Mesendoderm (in vitro differentiated cells): ENCODE measurements around the gene EPB41L5.
"Not testable (repeated sequence)": the region's sequence is repeated elsewhere in the genome, so short reads cannot be mapped to it uniquely, and the experiment has no call there.

ENCODE experiments used
- DNase-seq: peaks from one replicate; pipeline ENCODE4 v3.0.0; 2013
- H2AK5ac ChIP-seq: 2 replicates; pipeline ENCODE4 v1.6.1; 2013; ENCODE audit warnings: low read length, inconsistent platforms
- H2BK120ac ChIP-seq: 2 replicates; pipeline ENCODE4 v1.6.1; 2013; ENCODE audit warnings: low read depth, mild to moderate bottlenecking, low read length, moderate library complexity, mixed read lengths
- H2BK15ac ChIP-seq: replicated peaks from 2 replicates; pipeline ENCODE4 v1.6.1; 2013; ENCODE audit warnings: low read depth, mild to moderate bottlenecking, moderate library complexity
- H2BK5ac ChIP-seq: 2 replicates; pipeline ENCODE4 v1.6.1; 2013; ENCODE audit warnings: low read length, inconsistent platforms
- H3K18ac ChIP-seq: 2 replicates; pipeline ENCODE4 v1.6.1; 2013; ENCODE audit warnings: mild to moderate bottlenecking, low read length, mixed read lengths
- H3K23ac ChIP-seq: one replicate; pipeline ENCODE4 v1.6.1; 2013; ENCODE audit warnings: low read length
- H3K27ac ChIP-seq: 2 replicates; pipeline ENCODE4 v1.5.1; 2013; ENCODE audit warnings: low read depth, mild to moderate bottlenecking, inconsistent platforms, low read length, moderate library complexity
- H3K27me3 ChIP-seq: 2 replicates; pipeline ENCODE4 v1.6.1; 2013; ENCODE audit warnings: low read length, control low read depth, mild to moderate bottlenecking, inconsistent platforms; ENCODE audit not compliant: insufficient read depth, poor library complexity
- H3K36me3 ChIP-seq: 2 replicates; pipeline ENCODE4 v1.6.1; 2013; ENCODE audit warnings: low read length, inconsistent platforms; ENCODE audit not compliant: control insufficient read depth, insufficient read depth
- H3K4ac ChIP-seq: one replicate; pipeline ENCODE4 v1.6.1; 2013; ENCODE audit warnings: low read depth, mild to moderate bottlenecking, low read length, moderate library complexity
- H3K4me1 ChIP-seq: 2 replicates; pipeline ENCODE4 v1.6.1; 2013; ENCODE audit warnings: low read depth, low read length, inconsistent platforms; ENCODE audit not compliant: control insufficient read depth
- H3K4me2 ChIP-seq: 2 replicates; pipeline ENCODE4 v1.6.1; 2013; ENCODE audit warnings: low read length
- H3K4me3 ChIP-seq: 2 replicates; pipeline ENCODE4 v1.5.1; 2013; ENCODE audit warnings: mild to moderate bottlenecking, low read length
- H3K56ac ChIP-seq: one replicate; pipeline ENCODE4 v1.6.1; 2013; ENCODE audit warnings: low read length
- H3K79me1 ChIP-seq: 2 replicates; pipeline ENCODE4 v1.6.1; 2013; ENCODE audit warnings: low read length, inconsistent platforms
- H3K79me2 ChIP-seq: 2 replicates; pipeline ENCODE4 v1.6.1; 2013; ENCODE audit warnings: mild to moderate bottlenecking, low read length; ENCODE audit not compliant: control insufficient read depth, insufficient read depth
- H3K9ac ChIP-seq: 2 replicates; pipeline ENCODE4 v1.6.1; 2013; ENCODE audit warnings: low read length, inconsistent platforms
- H4K5ac ChIP-seq: one replicate; pipeline ENCODE4 v1.6.1; 2013; ENCODE audit warnings: low read length
- H4K8ac ChIP-seq: one replicate; pipeline ENCODE4 v1.6.1; 2013; ENCODE audit warnings: low read depth, mild to moderate bottlenecking, control low read depth, low read length, moderate library complexity
- WGBS: extraction: QIAGEN DNeasy Blood & Tissue Kit; methylation state at CpG from one replicate; pipeline ENCODE4 v1.1.7; 2013; ENCODE audit warnings: low lambda C conversion rate, missing lambda C conversion rate; ENCODE audit not compliant: insufficient coverage; ENCODE audit errors: extremely low coverage; 5-methylcytosine and 5-hydroxymethylcytosine counted together

EPB41L5 gene

DNA sequence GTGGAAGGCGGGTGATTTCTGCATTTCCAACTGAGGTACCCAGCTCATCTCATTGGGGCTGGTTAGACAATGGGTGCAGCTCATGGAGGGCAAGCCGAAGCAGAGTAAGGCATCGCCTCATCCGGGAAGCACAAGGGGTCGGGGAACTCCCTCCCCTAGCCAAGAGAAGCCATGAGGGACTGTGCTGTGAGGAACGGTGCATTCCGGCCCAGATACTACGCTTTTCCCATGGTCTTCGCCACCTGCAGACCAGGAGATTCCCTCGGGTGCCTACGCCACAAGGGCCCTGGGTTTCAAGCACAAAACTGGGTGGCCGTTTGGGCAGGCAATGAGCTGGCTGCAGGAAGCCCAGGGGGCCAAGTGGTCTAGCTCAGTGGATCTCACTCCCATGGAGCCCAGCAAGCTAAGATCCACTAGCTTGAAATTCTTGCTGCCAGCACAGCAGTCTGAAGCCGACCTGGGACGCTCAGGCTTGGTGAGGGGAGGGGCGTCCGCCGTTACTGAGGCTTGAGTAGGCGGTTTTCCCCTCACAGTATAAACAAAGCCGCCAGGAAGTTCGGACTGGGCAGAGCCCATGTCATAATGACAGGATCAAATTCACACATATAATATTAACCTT lies 55.3 kb downstream of the EPB41L5 start:
- not testable (repeated sequence) for H3K27ac ChIP-seq, H3K27me3 ChIP-seq, H4K8ac ChIP-seq, H3K9ac ChIP-seq, H3K4ac ChIP-seq, H3K23ac ChIP-seq, H3K36me3 ChIP-seq, H3K79me2 ChIP-seq, DNase-seq, H3K4me3 ChIP-seq, H3K56ac ChIP-seq, H3K4me2 ChIP-seq, H2BK15ac ChIP-seq, H3K79me1 ChIP-seq, H2AK5ac ChIP-seq, H4K5ac ChIP-seq, H3K4me1 ChIP-seq, H2BK120ac ChIP-seq, H2BK5ac ChIP-seq, H3K18ac ChIP-seq
- WGBS = no CpG with 5 or more reads among the region's 20 CpGs

GRCh38 chr2:120075545-120075944 lies 62.7 kb downstream of the EPB41L5 start:
- no peak overlapping the region for H2BK15ac ChIP-seq
- H2BK5ac ChIP-seq = no peak overlapping the region
- no peaks in the 10 kb centered on the region for H3K27me3 ChIP-seq
- DNase-seq = no peak
- H3K23ac ChIP-seq = no peak overlapping the region
- H2AK5ac ChIP-seq = no peak overlapping the region
- H3K36me3 ChIP-seq = no peaks in the 10 kb centered on the region
- no peak overlapping the region for H4K8ac ChIP-seq
- H3K79me2 ChIP-seq = no peaks in the 10 kb centered on the region
- H3K4me3 ChIP-seq = no peak overlapping the region
- no peak overlapping the region for H3K4me2 ChIP-seq
- no peak overlapping the region for H3K27ac ChIP-seq
- H3K9ac ChIP-seq = no peak overlapping the region
- no peaks in the 10 kb centered on the region for H3K4me1 ChIP-seq
- 100% methylated on average over 1 of the region's 1 CpG for WGBS
- no peaks in the 10 kb centered on the region for H3K79me1 ChIP-seq
- no peak overlapping the region for H3K56ac ChIP-seq
- H3K4ac ChIP-seq = no peak overlapping the region
- no peak overlapping the region for H3K18ac ChIP-seq
- H4K5ac ChIP-seq = no peak overlapping the region
- no peak overlapping the region for H2BK120ac ChIP-seq

DNA sequence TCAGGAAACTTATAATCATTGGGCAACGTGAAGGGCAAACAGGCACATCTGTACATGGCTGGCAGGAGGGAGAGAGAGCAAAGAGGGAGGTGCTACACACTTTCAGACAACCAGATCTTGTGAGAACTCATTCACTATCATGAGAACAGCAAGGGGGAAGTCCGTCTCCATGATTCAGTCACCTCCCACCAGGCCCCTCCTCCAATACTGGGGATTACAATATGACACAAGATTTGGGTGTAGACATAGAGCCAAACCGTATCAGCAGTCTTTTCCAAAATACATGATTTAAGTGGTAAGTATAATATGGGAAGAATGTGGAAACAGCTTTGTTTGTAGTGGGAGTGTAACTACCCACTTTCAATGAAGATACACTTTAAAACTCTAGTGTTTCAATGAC lies 65.0 kb downstream of the EPB41L5 start:
- no peak overlapping the region for H2BK120ac ChIP-seq
- H3K79me2 ChIP-seq = no peaks in the 10 kb centered on the region
- H3K4me1 ChIP-seq = no peaks in the 10 kb centered on the region
- H3K27me3 ChIP-seq = no peaks in the 10 kb centered on the region
- no peak overlapping the region for H4K5ac ChIP-seq
- H3K56ac ChIP-seq = no peak overlapping the region
- H3K23ac ChIP-seq = no peak overlapping the region
- no CpG with 5 or more reads among the region's 3 CpGs for WGBS
- H3K9ac ChIP-seq = no peak overlapping the region
- no peak for DNase-seq
- H3K4ac ChIP-seq = no peak overlapping the region
- H3K4me2 ChIP-seq = no peak overlapping the region
- H3K36me3 ChIP-seq = no peaks in the 10 kb centered on the region
- no peak overlapping the region for H2AK5ac ChIP-seq
- H2BK15ac ChIP-seq = no peak overlapping the region
- no peak overlapping the region for H3K27ac ChIP-seq
- H3K4me3 ChIP-seq = no peak overlapping the region
- no peak overlapping the region for H4K8ac ChIP-seq
- no peaks in the 10 kb centered on the region for H3K79me1 ChIP-seq
- no peak overlapping the region for H3K18ac ChIP-seq
- no peak overlapping the region for H2BK5ac ChIP-seq

GRCh38 chr2:120079647-120080046 lies 66.8 kb downstream of the EPB41L5 start:
- Histone ChIP-seq H3K4me1 (no peaks in the 10 kb centered on the region), H3K4me3 (no peak overlapping the region), H3K23ac (no peak overlapping the region), H2BK5ac (no peak overlapping the region), H3K4ac (no peak overlapping the region), H4K5ac (no peak overlapping the region), H3K4me2 (no peak overlapping the region), H3K79me2 (no peaks in the 10 kb centered on the region), H2BK120ac (no peak overlapping the region), H2BK15ac (no peak overlapping the region), H3K56ac (no peak overlapping the region), H3K36me3 (no peaks in the 10 kb centered on the region), H3K9ac (no peak overlapping the region), H4K8ac (no peak overlapping the region), H3K79me1 (no peaks in the 10 kb centered on the region), H3K27me3 (no peaks in the 10 kb centered on the region), H3K27ac (no peak overlapping the region), H3K18ac (no peak overlapping the region), H2AK5ac (no peak overlapping the region)
- DNase-seq = no peak
- no CpG with 5 or more reads among the region's 2 CpGs for WGBS

- Histone ChIP-seq H3K4me1 (no peaks in the 10 kb centered on the region), H3K9ac (no peak overlapping the region), H4K8ac (no peak overlapping the region), H3K36me3 (no peaks in the 10 kb centered on the region), H3K79me1 (no peaks in the 10 kb centered on the region), H2BK15ac (no peak overlapping the region), H3K23ac (no peak overlapping the region), H3K79me2 (no peaks in the 10 kb centered on the region), H3K27me3 (no peaks in the 10 kb centered on the region), H3K4me3 (no peak overlapping the region), H4K5ac (no peak overlapping the region), H2AK5ac (no peak overlapping the region), H3K18ac (no peak overlapping the region), H3K27ac (no peak overlapping the region), H2BK120ac (no peak overlapping the region), H3K4me2 (no peak overlapping the region), H3K56ac (no peak overlapping the region), H2BK5ac (no peak overlapping the region), H3K4ac (no peak overlapping the region)
- no CpG with 5 or more reads among the region's 3 CpGs for WGBS
- no peak for DNase-seq
These were observed 78.6 kb downstream of the EPB41L5 start for GRCh38 chr2:120091436-120091835.

DNA sequence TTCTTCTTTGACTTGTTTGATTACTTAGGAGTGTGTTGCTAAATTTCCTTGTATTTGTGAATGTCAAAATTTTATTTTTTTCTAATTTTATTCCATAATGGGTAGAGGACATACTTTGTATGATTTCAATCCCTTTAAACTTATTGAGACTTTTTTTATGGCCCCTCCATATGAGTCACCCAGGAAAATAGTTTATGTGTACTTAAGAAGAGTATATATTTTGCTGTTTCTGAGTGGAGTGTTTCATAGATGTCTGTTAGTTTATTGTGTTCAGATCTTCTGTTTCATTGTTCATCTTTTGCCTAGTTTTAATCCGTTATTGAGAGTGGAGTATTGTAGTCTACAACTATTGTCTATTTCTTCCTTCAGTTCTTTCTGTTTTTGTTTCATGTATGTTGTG lies 81.9 kb downstream of the EPB41L5 start:
- Histone ChIP-seq H3K79me2 (no peaks in the 10 kb centered on the region), H2BK5ac (no peak overlapping the region), H4K8ac (no peak overlapping the region), H3K36me3 (no peaks in the 10 kb centered on the region), H2BK120ac (no peak overlapping the region), H2BK15ac (no peak overlapping the region), H4K5ac (no peak overlapping the region), H3K27ac (no peak overlapping the region), H2AK5ac (no peak overlapping the region), H3K56ac (no peak overlapping the region), H3K79me1 (no peaks in the 10 kb centered on the region), H3K27me3 (no peaks in the 10 kb centered on the region), H3K4me3 (no peak overlapping the region), H3K23ac (no peak overlapping the region), H3K4me2 (no peak overlapping the region), H3K9ac (no peak overlapping the region), H3K4ac (no peak overlapping the region), H3K4me1 (no peaks in the 10 kb centered on the region), H3K18ac (no peak overlapping the region)
- no peak for DNase-seq
- no CpG with 5 or more reads among the region's 1 CpG for WGBS
